SK-N-SH treated with all-trans-retinoic acid at 6 μM for 48 hours (cell line): ENCODE measurements around the gene IGDCC3.

Source experiments
- ATAC-seq: fragments of 200-7000 bp; cut with Tn5 transposase; 3 replicates; pipeline ENCODE4 v1.9.1; 2020; ENCODE audit warnings: mild to moderate bottlenecking, moderate library complexity
- ARNTL ChIP-seq: fragments of 450-650 bp; formaldehyde crosslinking; IDR thresholded peaks from 2 replicates; pipeline ENCODE4 v1.5.0; 2020; ENCODE audit warnings: low read depth, mild to moderate bottlenecking, moderate library complexity, borderline replicate concordance
- BACH2 ChIP-seq: fragments of 250-450 bp; sonication (Bioruptor Pico); IDR thresholded peaks from 2 replicates; pipeline ENCODE4 v1.9.0; 2021; ENCODE audit warnings: mild to moderate bottlenecking, borderline replicate concordance
- CREB5 ChIP-seq: fragments of 250-450 bp; sonication (Bioruptor Pico); IDR thresholded peaks from 2 replicates; pipeline ENCODE4 v1.5.1; 2020; ENCODE audit warnings: low read depth, mild to moderate bottlenecking, moderate library complexity
- CSDC2 ChIP-seq: fragments of 250-450 bp; sonication (Bioruptor Pico); IDR thresholded peaks from 2 replicates; pipeline ENCODE4 v1.5.0; 2020; ENCODE audit warnings: mild to moderate bottlenecking, moderate library complexity
- CSRNP3 ChIP-seq: fragments of 250-450 bp; sonication (Bioruptor Pico); IDR thresholded peaks from 2 replicates; pipeline ENCODE4 v1.5.1; 2021; ENCODE audit warnings: mild to moderate bottlenecking, moderate library complexity
- ESRRG ChIP-seq: fragments of 250-450 bp; sonication (Bioruptor Pico); IDR thresholded peaks from 2 replicates; pipeline ENCODE4 v1.6.1; 2021; ENCODE audit warnings: mild to moderate bottlenecking
- GLIS3 ChIP-seq: fragments of 250-450 bp; sonication (Bioruptor Pico); IDR thresholded peaks from 2 replicates; pipeline ENCODE4 v1.5.0; 2020; ENCODE audit warnings: mild to moderate bottlenecking, moderate library complexity
- ISL1 ChIP-seq: fragments of 250-450 bp; sonication (Bioruptor Pico); IDR thresholded peaks from 2 replicates; pipeline ENCODE4 v2.1.2; 2022; ENCODE audit warnings: mild to moderate bottlenecking, moderate library complexity
- OSR1 ChIP-seq: fragments of 250-450 bp; sonication (Bioruptor Pico); IDR thresholded peaks from 2 replicates; pipeline ENCODE4 v1.8.0; 2022; ENCODE audit warnings: moderate library complexity, mild to moderate bottlenecking, inconsistent platforms
- PATZ1 ChIP-seq: fragments of 250-450 bp; sonication (Bioruptor Pico); IDR thresholded peaks from 2 replicates; pipeline ENCODE4 v1.8.0; 2020; ENCODE audit warnings: mild to moderate bottlenecking, moderate library complexity, borderline replicate concordance
- POU6F1 ChIP-seq: fragments of 250-450 bp; sonication (Bioruptor Pico); IDR thresholded peaks from 2 replicates; pipeline ENCODE4 v1.8.0; 2021; ENCODE audit warnings: low read depth, mild to moderate bottlenecking, moderate library complexity, borderline replicate concordance
- PPARA ChIP-seq: fragments of 250-450 bp; sonication (Bioruptor Pico); IDR thresholded peaks from 2 replicates; pipeline ENCODE4 v1.5.0; 2020; ENCODE audit warnings: mild to moderate bottlenecking, borderline replicate concordance
- RARB ChIP-seq: fragments of 250-450 bp; sonication (Bioruptor Pico); IDR thresholded peaks from 2 replicates; pipeline ENCODE4 v1.8.0; 2021; ENCODE audit warnings: mild to moderate bottlenecking, moderate library complexity
- SNAI2 ChIP-seq: fragments of 250-450 bp; sonication (Bioruptor Pico); IDR thresholded peaks from 2 replicates; pipeline ENCODE4 v1.5.0; 2020; ENCODE audit warnings: mild to moderate bottlenecking, moderate library complexity
- TCF4 ChIP-seq: fragments of 250-450 bp; sonication (Bioruptor Pico); IDR thresholded peaks from 2 replicates; pipeline ENCODE4 v1.8.0; 2021; ENCODE audit warnings: mild to moderate bottlenecking, moderate library complexity, borderline replicate concordance
- TOX ChIP-seq: fragments of 250-450 bp; sonication (Bioruptor Pico); IDR thresholded peaks from 2 replicates; pipeline ENCODE4 v1.8.0; 2021; ENCODE audit warnings: mild to moderate bottlenecking, moderate library complexity, borderline replicate concordance
- TSHZ2 ChIP-seq: fragments of 250-450 bp; sonication (Bioruptor Pico); IDR thresholded peaks from 2 replicates; pipeline ENCODE4 v1.5.0; 2020; ENCODE audit warnings: mild to moderate bottlenecking, moderate library complexity
- ZC3H10 ChIP-seq: fragments of 250-450 bp; sonication (Bioruptor Pico); IDR thresholded peaks from 2 replicates; pipeline ENCODE4 v1.5.1; 2021; ENCODE audit warnings: mild to moderate bottlenecking, moderate library complexity
- ZFP3 ChIP-seq: fragments of 250-450 bp; sonication (Bioruptor Pico); IDR thresholded peaks from 2 replicates; pipeline ENCODE4 v1.5.0; 2020; ENCODE audit warnings: mild to moderate bottlenecking, moderate library complexity
- ZFP30 ChIP-seq: fragments of 450-650 bp; formaldehyde crosslinking; IDR thresholded peaks from 2 replicates; pipeline ENCODE4 v1.5.0; 2022; ENCODE audit warnings: mild to moderate bottlenecking, moderate library complexity
- ZNF565 ChIP-seq: fragments of 450-650 bp; formaldehyde crosslinking; conservative IDR thresholded peaks from 2 replicates; pipeline ENCODE4 v1.5.0; 2020; ENCODE audit warnings: low read depth, mild to moderate bottlenecking, moderate library complexity
- ZNF8 ChIP-seq: fragments of 450-650 bp; formaldehyde crosslinking; IDR thresholded peaks from 2 replicates; pipeline ENCODE4 v1.5.0; 2020; ENCODE audit warnings: mild to moderate bottlenecking, moderate library complexity

Gene IGDCC3

GRCh38 chr15:65344914-65345275 lies 32.9 kb downstream of the IGDCC3 start:
- TF ChIP-seq CSRNP3 (CRISPR knock-in tag) = no peak
- no peak for TF ChIP-seq TOX
- TF ChIP-seq ZNF565 = no peak
- TF ChIP-seq ESRRG (CRISPR knock-in tag) = no peak
- TF ChIP-seq RARB (CRISPR knock-in tag) = no peak
- no peak for TF ChIP-seq TCF4 (CRISPR knock-in tag)
- TF ChIP-seq CSDC2 (CRISPR knock-in tag) = no peak
- no peak for TF ChIP-seq SNAI2 (CRISPR knock-in tag)
- TF ChIP-seq ARNTL (CRISPR knock-in tag) = no peak
- TF ChIP-seq ZC3H10 (CRISPR knock-in tag) = no peak
- TF ChIP-seq ZFP30 (CRISPR knock-in tag) = no peak
- no peak for TF ChIP-seq OSR1
- TF ChIP-seq ISL1 (CRISPR knock-in tag) = no peak
- TF ChIP-seq CREB5 (CRISPR knock-in tag) = no peak
- TF ChIP-seq PPARA = no peak
- no peak for TF ChIP-seq PATZ1 (CRISPR knock-in tag)
- TF ChIP-seq ZFP3 (CRISPR knock-in tag) = no peak
- no peak for TF ChIP-seq POU6F1 (CRISPR knock-in tag)
- no peak for TF ChIP-seq BACH2
- TF ChIP-seq ZNF8 (CRISPR knock-in tag) = no peak
- ATAC-seq = no peak

- no peak for TF ChIP-seq CSRNP3 (CRISPR knock-in tag)
- no peak for ATAC-seq
Observed at GRCh38 chr15:65344214-65344913, 33.4 kb downstream of the IGDCC3 start.

GRCh38 chr15:65343374-65343981 lies 34.3 kb downstream of the IGDCC3 start:
- TF ChIP-seq CSDC2 (CRISPR knock-in tag) (no peak), BACH2 (no peak), TSHZ2 (CRISPR knock-in tag) (no peak), GLIS3 (CRISPR knock-in tag) (no peak), ESRRG (CRISPR knock-in tag) (no peak), ZC3H10 (CRISPR knock-in tag) (no peak), ZNF565 (no peak), PATZ1 (CRISPR knock-in tag) (no peak), OSR1 (no peak), SNAI2 (CRISPR knock-in tag) (no peak), RARB (CRISPR knock-in tag) (no peak)
- ATAC-seq = no peak
